ENCODE data around the gene HIP1R. TPM values are rescaled to one million over a fixed set of nuclear protein-coding genes. Genes with fewer than 3 reads are reported as not detected.

The HIP1R gene
- total RNA-seq, 5 donors from 2014 or later (not counting 1 experiment from before 2014, with no cell fraction given), result 108 to 123 (median 116) TPM

DNA sequence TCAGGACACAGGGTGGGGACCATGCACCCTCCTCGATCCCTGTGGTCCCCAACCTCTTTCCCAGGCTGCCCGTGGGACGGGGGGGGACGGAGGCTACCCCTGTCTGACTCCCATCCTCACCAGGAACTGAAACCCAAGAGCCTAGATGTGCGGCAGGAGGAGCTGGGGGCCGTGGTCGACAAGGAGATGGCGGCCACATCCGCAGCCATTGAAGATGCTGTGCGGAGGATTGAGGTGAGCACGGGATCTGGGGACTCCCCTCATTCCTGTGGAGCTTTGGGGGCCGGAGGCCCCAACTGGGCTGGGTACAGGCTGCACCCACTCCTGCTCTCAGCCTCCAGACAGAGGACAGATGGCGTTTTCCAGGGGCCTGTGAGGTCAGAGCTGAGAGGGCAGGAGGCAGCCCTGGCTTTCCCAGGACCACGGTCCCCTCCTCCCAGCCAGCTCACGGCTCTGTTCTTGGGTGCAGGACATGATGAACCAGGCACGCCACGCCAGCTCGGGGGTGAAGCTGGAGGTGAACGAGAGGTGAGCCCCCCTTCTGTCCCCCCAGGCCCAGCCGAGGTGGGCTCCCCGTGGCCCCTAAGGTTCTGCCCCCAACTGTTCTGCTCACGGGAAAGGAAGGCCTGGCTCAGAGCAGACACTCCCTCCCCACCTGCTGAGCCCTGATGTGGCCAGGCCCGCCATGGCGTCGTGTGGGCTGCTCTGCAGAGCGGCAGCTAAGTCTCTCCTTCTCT, 24.2 kb downstream of the HIP1R start:
- Histone ChIP-seq H3K9me3 (no peaks in the 10 kb centered on the region), H3K36me3 (ENCODE audit: control insufficient read depth in 2 of 2, extremely low read depth in 1 of 2, insufficient read depth in 1 of 2, low read length in 1 of 2) (peaks cover 6 to 24% of the 10 kb centered on the region in 2 donors), H3K4me1 (ENCODE audit: control insufficient read depth in 1 of 2, extremely low read depth in 1 of 2, insufficient read depth in 2 of 2, low read length in 2 of 2) (peaks cover 0 to 10% of the 10 kb centered on the region in 2 experiments), H3K27me3 (replicated peaks in 1 of 2; ENCODE audit: control insufficient read depth in 2 of 2, extremely low read depth in 1 of 2, insufficient read depth in 2 of 2, low read length in 1 of 2) (no peaks in the 10 kb centered on the region), H3K27ac (ENCODE audit: low read length) (no peak overlapping the region), H3K4me3 (ENCODE audit: control insufficient read depth in 1 of 2, extremely low read depth in 1 of 2, low read length in 1 of 2) (no peak overlapping the region)
- no peak overlapping the region for H3K4me3 Mint-ChIP-seq
- WGBS (ENCODE audit: insufficient coverage), result 92% methylated on average over 14 of the region's 26 CpGs
- peaks cover 2 to 9% (median 5%) of the 10 kb centered on the region in 3 donors for H3K4me1 Mint-ChIP-seq
- no peaks in the 10 kb centered on the region for H3K9me3 Mint-ChIP-seq
- ChIA-PET POLR2A (interaction anchor here in 1 of 2 donors (0.6 kb wide), 1 partner anchor 12 kb away, joined by 7 read pairs; no protein-coding TSS in a partner anchor), CTCF (interaction anchor here (0.7 to 1.5 kb wide), 5 partner anchors 23 to 200 kb away, joined by 3 to 6 read pairs (median 4); no protein-coding TSS in a partner anchor)
- DNase-seq (no peak), ATAC-seq (replicated peaks in 1 of 4) (peak in 2 of 4 experiments; percentile 7 to 11)
- peaks cover 12% of the 10 kb centered on the region for H3K36me3 Mint-ChIP-seq
- H3K27me3 Mint-ChIP-seq, result no peaks in the 10 kb centered on the region
- H3K27ac Mint-ChIP-seq, result peak overlapping the region in 1 of 2 donors; percentile 15

GRCh38 chr12:122860040-122860853, 25.0 kb downstream of the HIP1R start:
- Mint-ChIP-seq H3K4me1 (peaks cover 2 to 11% (median 10%) of the 10 kb centered on the region in 3 donors), H3K36me3 (peaks cover 18% of the 10 kb centered on the region), H3K9me3 (no peaks in the 10 kb centered on the region), H3K27me3 (no peaks in the 10 kb centered on the region), H3K4me3 (no peak overlapping the region), H3K27ac (peak overlapping the region in 1 of 2 donors; percentile 15)
- POLR2A ChIA-PET, result interaction anchor here (0.6 to 0.7 kb wide), 2 partner anchors 11 to 28 kb away, joined by 3 to 7 read pairs; no protein-coding TSS in a partner anchor
- 56% methylated on average over 24 of the region's 28 CpGs for WGBS (ENCODE audit: insufficient coverage)
- peaks cover 0 to 10% of the 10 kb centered on the region in 2 experiments for H3K4me1 ChIP-seq (ENCODE audit: control insufficient read depth in 1 of 2, extremely low read depth in 1 of 2, insufficient read depth in 2 of 2, low read length in 2 of 2)
- H3K4me3 ChIP-seq (ENCODE audit: control insufficient read depth in 1 of 2, extremely low read depth in 1 of 2, low read length in 1 of 2), result no peak overlapping the region
- peak; percentile 46 to 71 (median 63) for ATAC-seq (replicated peaks in 1 of 4)
- no peaks in the 10 kb centered on the region for H3K9me3 ChIP-seq
- CTCF ChIA-PET, result interaction anchor here (0.6 to 1.9 kb wide), 14 partner anchors 11 to 378 kb away, joined by 3 to 13 read pairs (median 4); partner anchors contain the start of gene ABCB9 (in 1 of the 2)
- H3K27me3 ChIP-seq (replicated peaks in 1 of 2; ENCODE audit: control insufficient read depth in 2 of 2, extremely low read depth in 1 of 2, insufficient read depth in 2 of 2, low read length in 1 of 2), result no peaks in the 10 kb centered on the region
- peak; percentile 45 to 87 (median 75) for DNase-seq
- H3K36me3 ChIP-seq (ENCODE audit: control insufficient read depth in 2 of 2, extremely low read depth in 1 of 2, insufficient read depth in 1 of 2, low read length in 1 of 2), result peaks cover 5 to 31% of the 10 kb centered on the region in 2 donors
- H3K27ac ChIP-seq (ENCODE audit: low read length), result peak overlapping the region; percentile 32

DNA sequence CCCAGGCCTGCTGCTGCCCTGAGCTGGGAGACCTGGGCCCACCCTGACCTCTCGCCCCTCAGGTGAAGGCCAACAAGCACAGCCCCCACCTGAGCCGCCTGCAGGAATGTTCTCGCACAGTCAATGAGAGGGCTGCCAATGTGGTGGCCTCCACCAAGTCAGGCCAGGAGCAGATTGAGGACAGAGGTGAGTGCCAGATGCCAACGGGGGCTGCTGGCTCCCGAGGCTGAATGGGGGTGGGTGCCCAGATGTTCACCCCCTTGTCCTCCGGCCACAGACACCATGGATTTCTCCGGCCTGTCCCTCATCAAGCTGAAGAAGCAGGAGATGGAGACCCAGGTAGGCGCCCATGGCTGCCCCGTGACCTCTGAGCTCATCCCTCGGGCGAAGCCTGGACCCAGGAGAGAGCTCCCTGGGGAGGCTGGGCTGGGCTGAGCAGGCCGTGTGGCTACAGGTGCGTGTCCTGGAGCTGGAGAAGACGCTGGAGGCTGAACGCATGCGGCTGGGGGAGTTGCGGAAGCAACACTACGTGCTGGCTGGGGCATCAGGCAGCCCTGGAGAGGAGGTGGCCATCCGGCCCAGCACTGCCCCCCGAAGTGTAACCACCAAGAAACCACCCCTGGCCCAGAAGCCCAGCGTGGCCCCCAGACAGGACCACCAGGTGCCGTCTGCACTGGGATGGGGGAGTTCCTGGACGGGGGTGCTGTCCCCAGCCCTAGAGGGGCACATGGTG, 25.8 kb downstream of the HIP1R start:
- ChIA-PET POLR2A (interaction anchor here (0.6 to 0.7 kb wide), 2 partner anchors 27 to 202 kb away, joined by 3 to 9 read pairs; no protein-coding TSS in a partner anchor), CTCF (interaction anchor here (0.5 to 1.9 kb wide), 18 partner anchors 10 to 599 kb away, joined by 3 to 13 read pairs (median 3); partner anchors contain the start of gene ABCB9 (in 1 of the 2))
- peaks cover 2 to 34% of the 10 kb centered on the region in 2 donors for H3K36me3 ChIP-seq (ENCODE audit: control insufficient read depth in 2 of 2, extremely low read depth in 1 of 2, insufficient read depth in 1 of 2, low read length in 1 of 2)
- Mint-ChIP-seq H3K36me3 (peaks cover 18% of the 10 kb centered on the region), H3K4me1 (peaks cover 2 to 11% (median 10%) of the 10 kb centered on the region in 3 donors), H3K27me3 (no peaks in the 10 kb centered on the region), H3K27ac (no peak overlapping the region), H3K4me3 (no peak overlapping the region), H3K9me3 (no peaks in the 10 kb centered on the region)
- DNase-seq (no peak), ATAC-seq (replicated peaks in 1 of 4) (no peak)
- no peaks in the 10 kb centered on the region for H3K9me3 ChIP-seq
- H3K27me3 ChIP-seq (replicated peaks in 1 of 2; ENCODE audit: control insufficient read depth in 2 of 2, extremely low read depth in 1 of 2, insufficient read depth in 2 of 2, low read length in 1 of 2), result no peaks in the 10 kb centered on the region
- H3K4me3 ChIP-seq (ENCODE audit: control insufficient read depth in 1 of 2, extremely low read depth in 1 of 2, low read length in 1 of 2), result no peak overlapping the region
- H3K27ac ChIP-seq (ENCODE audit: low read length), result no peak overlapping the region
- H3K4me1 ChIP-seq (ENCODE audit: control insufficient read depth in 1 of 2, extremely low read depth in 1 of 2, insufficient read depth in 2 of 2, low read length in 2 of 2), result peaks cover 0 to 10% of the 10 kb centered on the region in 2 experiments
- 91% methylated on average over 17 of the region's 23 CpGs for WGBS (ENCODE audit: insufficient coverage)

DNA sequence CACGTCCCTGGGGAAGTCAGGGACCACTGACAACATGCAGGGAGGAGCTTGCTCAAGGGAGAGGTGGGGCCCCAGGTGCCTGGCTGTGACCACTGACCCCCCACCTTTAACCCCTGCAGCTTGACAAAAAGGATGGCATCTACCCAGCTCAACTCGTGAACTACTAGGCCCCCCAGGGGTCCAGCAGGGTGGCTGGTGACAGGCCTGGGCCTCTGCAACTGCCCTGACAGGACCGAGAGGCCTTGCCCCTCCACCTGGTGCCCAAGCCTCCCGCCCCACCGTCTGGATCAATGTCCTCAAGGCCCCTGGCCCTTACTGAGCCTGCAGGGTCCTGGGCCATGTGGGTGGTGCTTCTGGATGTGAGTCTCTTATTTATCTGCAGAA, 26.3 kb downstream of the HIP1R start:
- H3K27ac ChIP-seq (ENCODE audit: low read length), result no peak overlapping the region
- H3K4me3 Mint-ChIP-seq, result no peak overlapping the region
- H3K27me3 Mint-ChIP-seq, result no peaks in the 10 kb centered on the region
- no peak overlapping the region for H3K27ac Mint-ChIP-seq
- DNase-seq (no peak), ATAC-seq (replicated peaks in 1 of 4) (no peak)
- CTCF ChIA-PET, result interaction anchor here (0.5 to 1.9 kb wide), 13 partner anchors 9 to 722 kb away, joined by 3 to 13 read pairs (median 3); no protein-coding TSS in a partner anchor
- POLR2A ChIA-PET, result interaction anchor here in 1 of 2 donors (0.6 kb wide), 2 partner anchors 36 to 203 kb away, joined by 3 to 9 read pairs; no protein-coding TSS in a partner anchor
- H3K36me3 Mint-ChIP-seq, result peaks cover 20% of the 10 kb centered on the region
- H3K4me3 ChIP-seq (ENCODE audit: control insufficient read depth in 1 of 2, extremely low read depth in 1 of 2, low read length in 1 of 2), result no peak overlapping the region
- peaks cover 0 to 10% of the 10 kb centered on the region in 2 experiments for H3K4me1 ChIP-seq (ENCODE audit: control insufficient read depth in 1 of 2, extremely low read depth in 1 of 2, insufficient read depth in 2 of 2, low read length in 2 of 2)
- peaks cover 2 to 11% (median 10%) of the 10 kb centered on the region in 3 donors for H3K4me1 Mint-ChIP-seq
- no peaks in the 10 kb centered on the region for H3K9me3 Mint-ChIP-seq
- H3K36me3 ChIP-seq (ENCODE audit: control insufficient read depth in 2 of 2, extremely low read depth in 1 of 2, insufficient read depth in 1 of 2, low read length in 1 of 2), result peaks cover 2 to 39% of the 10 kb centered on the region in 2 donors
- no peaks in the 10 kb centered on the region for H3K9me3 ChIP-seq
- H3K27me3 ChIP-seq (replicated peaks in 1 of 2; ENCODE audit: control insufficient read depth in 2 of 2, extremely low read depth in 1 of 2, insufficient read depth in 2 of 2, low read length in 1 of 2), result no peaks in the 10 kb centered on the region
- WGBS (ENCODE audit: insufficient coverage), result 90% methylated on average over 5 of the region's 5 CpGs

GRCh38 chr12:122862110-122862634, 26.9 kb downstream of the HIP1R start:
- ATAC-seq (replicated peaks in 1 of 4), result no peak
- WGBS (ENCODE audit: insufficient coverage), result 84% methylated on average over 12 of the region's 20 CpGs
- no peak overlapping the region for H3K27ac ChIP-seq (ENCODE audit: low read length)
- ChIA-PET CTCF (interaction anchor here (0.5 to 1.9 kb wide), 9 partner anchors 9 to 721 kb away, joined by 3 to 13 read pairs (median 4); no protein-coding TSS in a partner anchor), POLR2A (interaction anchor here in 1 of 2 donors (0.6 kb wide), 1 partner anchor 36 kb away, joined by 3 read pairs; no protein-coding TSS in a partner anchor)
- no peaks in the 10 kb centered on the region for H3K9me3 ChIP-seq
- Mint-ChIP-seq H3K27me3 (no peaks in the 10 kb centered on the region), H3K9me3 (no peaks in the 10 kb centered on the region), H3K4me3 (no peak overlapping the region), H3K36me3 (peaks cover 20% of the 10 kb centered on the region), H3K4me1 (peaks cover 2 to 11% (median 10%) of the 10 kb centered on the region in 3 donors), H3K27ac (no peak overlapping the region)
- H3K27me3 ChIP-seq (replicated peaks in 1 of 2; ENCODE audit: control insufficient read depth in 2 of 2, extremely low read depth in 1 of 2, insufficient read depth in 2 of 2, low read length in 1 of 2), result no peaks in the 10 kb centered on the region
- peaks cover 0 to 10% of the 10 kb centered on the region in 2 experiments for H3K4me1 ChIP-seq (ENCODE audit: control insufficient read depth in 1 of 2, extremely low read depth in 1 of 2, insufficient read depth in 2 of 2, low read length in 2 of 2)
- H3K4me3 ChIP-seq (ENCODE audit: control insufficient read depth in 1 of 2, extremely low read depth in 1 of 2, low read length in 1 of 2), result no peak overlapping the region
- no peak for DNase-seq
- peaks cover 2 to 43% of the 10 kb centered on the region in 2 donors for H3K36me3 ChIP-seq (ENCODE audit: control insufficient read depth in 2 of 2, extremely low read depth in 1 of 2, insufficient read depth in 1 of 2, low read length in 1 of 2)
